GM10248 (cell line): ENCODE results near the gene ARMC2.

ENCODE experiments used
- CTCF ChIA-PET: fragments of 300-600 bp; sonication (Branson Sonifier 250); formaldehyde crosslinking; extraction: SDS; loops from one replicate; lab custom pipeline; 2021; ENCODE audit warnings: antibody characterized with exemption; lab: Yijun Ruan, JAX
- POLR2A ChIA-PET: fragments of 350-650 bp; sonication (Branson Sonifier 250); formaldehyde crosslinking; extraction: SDS; loops from one replicate; lab custom pipeline; 2020; ENCODE audit warnings: antibody characterized with exemption; lab: Yijun Ruan, JAX
- DNase-seq: peaks from one replicate; pipeline ENCODE4 v3.0.0; 2012; ENCODE audit errors: extremely low spot score
- CTCF ChIP-seq: IDR thresholded peaks from 2 replicates; pipeline ENCODE4 v1.5.1; 2012; ENCODE audit warnings: mild to moderate bottlenecking, low read depth; ENCODE audit errors: extremely low read depth, missing control alignments, control extremely low read depth

Gene ARMC2

GRCh38 chr6:108982154-108983113 lies 134.2 kb downstream of the ARMC2 start:
- no peak for DNase-seq
- ChIA-PET CTCF (no interaction called here), POLR2A (no interaction called here)
- TF ChIP-seq CTCF, result no peak

DNA sequence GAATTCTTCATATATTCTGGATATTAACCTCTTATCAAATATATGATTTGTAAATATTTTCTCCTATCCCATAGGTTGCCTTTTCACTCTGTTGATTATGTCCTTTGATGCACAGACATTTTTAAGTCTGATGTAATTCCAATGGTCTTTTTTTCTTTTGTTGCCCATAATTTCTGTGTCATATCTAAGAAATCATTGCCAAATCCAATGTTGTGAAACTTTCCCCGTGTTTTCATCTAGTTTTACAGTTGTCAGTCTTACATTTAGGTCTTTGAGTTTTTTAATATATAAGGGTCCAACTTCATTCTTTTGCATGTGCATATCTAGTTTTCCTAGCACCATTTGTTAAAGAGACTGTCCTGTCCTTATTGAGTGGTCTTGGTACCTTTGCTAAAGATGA lies 134.9 kb downstream of the ARMC2 start:
- POLR2A ChIA-PET, result no interaction called here

DNA sequence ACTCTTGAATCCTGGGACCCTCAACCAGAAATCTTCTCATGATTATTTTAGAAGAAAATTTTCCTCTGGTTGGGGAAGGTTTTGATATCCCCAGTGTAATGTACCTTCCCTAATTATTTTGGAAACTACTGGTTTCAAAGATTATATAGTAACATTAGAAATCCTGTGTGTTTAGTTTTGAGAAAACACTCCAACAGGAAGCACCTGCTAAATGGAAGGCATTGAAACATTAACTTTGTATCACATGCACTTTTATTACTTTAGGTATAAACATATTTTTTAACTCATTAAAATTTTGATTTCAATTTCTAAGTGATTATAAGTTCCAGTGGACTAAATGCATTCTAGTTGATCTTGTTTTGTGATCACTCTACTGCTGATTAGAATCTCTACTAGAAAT lies 137.1 kb downstream of the ARMC2 start:
- POLR2A ChIA-PET, result no interaction called here
- DNase-seq, result no peak
- TF ChIP-seq CTCF, result no peak
- CTCF ChIA-PET, result no interaction called here

More for the DNA sequence above, 134.9 kb downstream of the ARMC2 start:
- DNase-seq, result no peak
- CTCF ChIA-PET, result no interaction called here
- TF ChIP-seq CTCF, result no peak

DNA sequence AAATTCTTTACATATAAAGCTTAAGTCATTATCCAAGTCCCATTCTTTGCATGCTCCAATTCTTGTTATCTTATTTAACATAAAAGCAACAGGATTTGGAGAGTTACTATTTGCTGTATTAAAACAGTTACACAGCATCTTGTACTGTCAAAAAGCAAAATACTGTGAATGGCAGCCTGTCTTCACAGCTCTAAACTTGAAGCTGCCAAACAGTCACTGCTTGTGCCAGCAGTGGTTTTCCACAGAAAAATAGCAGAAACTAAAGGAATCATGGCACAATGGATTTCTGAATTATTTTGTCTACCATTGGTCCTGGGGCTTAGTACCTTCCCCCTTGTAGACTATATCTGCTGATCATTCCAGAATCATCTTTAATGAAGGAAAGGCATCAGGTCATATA lies 138.9 kb downstream of the ARMC2 start:
- POLR2A ChIA-PET, result no interaction called here
- TF ChIP-seq CTCF, result no peak

GRCh38 chr6:108988296-108988695 lies 140.1 kb downstream of the ARMC2 start:
- ChIA-PET CTCF (interaction anchor here (1.5 to 2.4 kb wide), 2 partner anchors 12 to 20 kb away, joined by 3 to 8 read pairs; no protein-coding TSS in a partner anchor), POLR2A (no interaction called here)
- DNase-seq, result no peak
- no peak for TF ChIP-seq CTCF

More for the DNA sequence above, 138.9 kb downstream of the ARMC2 start:
- CTCF ChIA-PET, result interaction anchor here (0.8 to 2.4 kb wide), 5 partner anchors 9 to 51 kb away, joined by 3 to 8 read pairs (median 4); no protein-coding TSS in a partner anchor
- no peak for DNase-seq

DNA sequence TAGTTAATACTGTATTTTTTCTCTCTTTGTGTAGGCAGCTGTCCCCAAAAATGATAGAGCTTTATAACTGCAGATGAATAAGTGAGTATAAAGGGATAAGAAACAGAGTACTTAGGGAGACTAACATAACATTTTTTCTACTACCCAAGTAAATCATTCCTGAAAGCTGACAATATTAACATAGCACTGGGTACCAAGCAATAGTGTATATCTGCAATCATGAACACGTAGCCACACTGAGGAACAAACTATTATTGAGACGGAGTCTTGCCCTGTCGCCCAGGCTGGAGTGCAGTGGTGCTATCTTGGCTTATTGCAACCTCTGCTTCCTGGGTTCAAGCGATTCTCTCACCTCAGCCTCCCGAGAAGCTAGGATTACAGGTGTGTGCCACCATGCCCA lies 140.5 kb downstream of the ARMC2 start:
- DNase-seq, result no peak
- ChIA-PET POLR2A (no interaction called here), CTCF (interaction anchor here (1.5 to 2.4 kb wide), 2 partner anchors 12 to 21 kb away, joined by 3 to 8 read pairs; no protein-coding TSS in a partner anchor)
- no peak for TF ChIP-seq CTCF
